Measurements from ENCODE around the gene ISG20L2.

The ISG20L2 gene

DNA sequence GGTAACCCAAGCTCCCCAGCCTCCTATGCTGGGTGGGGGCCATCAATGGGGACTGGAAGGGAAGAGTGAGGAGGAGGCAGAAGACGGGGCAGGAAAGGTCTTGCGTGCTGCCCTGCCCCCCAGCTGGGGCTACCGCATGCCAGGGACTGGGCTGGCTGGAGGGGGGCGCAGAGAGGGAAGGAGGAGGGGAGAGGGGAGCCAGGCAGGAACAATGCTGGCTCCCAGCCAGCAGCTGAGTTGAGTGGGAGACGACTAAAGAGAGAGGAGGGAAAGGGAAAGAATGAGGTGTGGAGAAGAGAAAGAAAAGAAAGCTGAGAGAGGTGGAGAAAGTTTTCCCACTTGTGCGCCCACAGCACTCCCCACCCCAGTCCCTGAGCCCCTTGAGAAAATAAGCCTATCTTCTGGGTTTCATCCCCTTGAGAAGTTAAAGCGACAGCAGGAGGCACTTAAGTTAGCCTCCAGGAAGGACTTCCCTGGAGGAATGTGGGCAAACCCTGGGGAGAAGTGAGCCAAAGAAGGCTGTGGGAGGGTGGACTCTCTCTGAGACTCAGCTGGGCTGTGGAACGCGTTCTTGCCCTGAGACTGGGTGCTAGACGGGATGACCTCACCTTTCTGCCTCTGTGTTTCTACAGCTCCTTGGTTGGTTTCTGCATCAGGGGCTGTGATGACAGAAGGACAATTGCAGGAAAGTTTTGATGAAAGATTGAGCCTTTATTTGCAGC lies 38.5 kb downstream of the ISG20L2 start:
- no peak for DNase-seq (ENCODE audit: low read depth)

DNA sequence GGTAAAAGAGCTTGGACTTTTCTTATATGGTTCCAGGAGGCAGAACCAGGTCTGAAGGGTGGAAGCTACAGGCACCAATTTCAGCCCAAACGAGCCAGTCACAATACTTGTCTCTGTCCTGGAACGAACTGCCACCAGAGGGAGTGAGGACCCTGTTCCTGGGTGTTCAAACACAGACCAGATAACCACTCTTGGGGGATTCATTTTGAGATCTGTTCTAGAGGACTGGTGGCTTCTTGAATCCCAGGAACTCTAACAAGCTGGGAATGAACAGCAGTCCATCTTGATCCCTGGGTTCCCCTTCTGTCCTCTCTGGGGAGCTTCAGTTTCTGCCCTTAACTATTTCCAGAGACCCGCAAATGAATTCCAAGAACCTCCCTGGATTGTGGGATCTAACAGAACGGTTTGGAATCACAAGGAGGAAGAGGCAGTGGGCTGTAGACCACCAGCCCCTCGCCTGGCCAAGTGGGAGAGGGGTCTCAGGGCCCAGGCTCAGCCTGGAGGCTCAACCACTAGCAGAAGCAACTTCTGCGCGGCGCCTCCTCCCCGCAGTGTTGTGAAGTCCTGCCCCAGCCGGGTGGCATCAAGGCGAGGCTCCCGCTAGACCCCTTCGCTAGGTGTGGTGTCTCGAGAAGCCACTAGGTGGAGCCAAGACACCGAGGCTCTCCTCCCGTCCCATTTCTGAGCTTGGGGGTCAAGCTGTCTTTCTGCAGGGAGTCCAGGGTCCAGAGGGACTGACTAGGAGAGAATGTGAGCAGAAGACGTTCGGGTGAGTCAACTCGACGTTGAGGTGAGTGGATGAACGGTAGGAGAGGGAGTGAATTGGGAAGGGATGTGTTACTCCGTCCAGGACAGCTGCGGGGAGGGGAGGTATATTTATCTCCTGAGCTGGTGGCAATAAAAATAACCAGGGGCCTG lies 39.3 kb downstream of the ISG20L2 start:
- peak; percentile 64 for DNase-seq (ENCODE audit: low read depth)

DNA sequence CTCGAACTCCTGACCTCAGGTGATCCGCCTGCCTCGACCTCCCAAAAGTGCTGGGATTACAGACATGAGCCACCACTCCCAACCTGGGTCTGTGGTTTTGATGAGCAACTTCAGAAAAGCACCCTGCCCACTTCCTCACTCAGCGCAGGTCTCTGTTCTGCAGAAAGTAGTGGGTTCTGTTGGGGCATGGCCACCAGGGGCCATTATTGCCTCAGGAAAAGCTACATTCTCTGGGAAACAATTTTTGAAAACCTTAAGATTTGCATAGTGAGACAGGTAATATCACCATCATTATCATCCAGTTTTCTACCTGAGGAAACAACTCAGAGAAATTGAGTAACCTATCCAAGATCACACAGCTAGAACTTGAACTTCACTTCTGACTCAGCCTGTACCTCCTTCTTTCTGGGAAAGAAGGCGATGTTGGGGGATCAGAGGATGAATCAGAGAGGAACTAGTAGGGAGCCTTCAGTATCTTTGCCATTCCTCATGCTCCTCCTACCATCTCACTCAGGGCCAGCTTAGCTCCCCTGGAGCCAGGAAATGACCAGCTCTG lies 44.3 kb downstream of the ISG20L2 start:
- DNase-seq (ENCODE audit: low read depth): no peak

DNA sequence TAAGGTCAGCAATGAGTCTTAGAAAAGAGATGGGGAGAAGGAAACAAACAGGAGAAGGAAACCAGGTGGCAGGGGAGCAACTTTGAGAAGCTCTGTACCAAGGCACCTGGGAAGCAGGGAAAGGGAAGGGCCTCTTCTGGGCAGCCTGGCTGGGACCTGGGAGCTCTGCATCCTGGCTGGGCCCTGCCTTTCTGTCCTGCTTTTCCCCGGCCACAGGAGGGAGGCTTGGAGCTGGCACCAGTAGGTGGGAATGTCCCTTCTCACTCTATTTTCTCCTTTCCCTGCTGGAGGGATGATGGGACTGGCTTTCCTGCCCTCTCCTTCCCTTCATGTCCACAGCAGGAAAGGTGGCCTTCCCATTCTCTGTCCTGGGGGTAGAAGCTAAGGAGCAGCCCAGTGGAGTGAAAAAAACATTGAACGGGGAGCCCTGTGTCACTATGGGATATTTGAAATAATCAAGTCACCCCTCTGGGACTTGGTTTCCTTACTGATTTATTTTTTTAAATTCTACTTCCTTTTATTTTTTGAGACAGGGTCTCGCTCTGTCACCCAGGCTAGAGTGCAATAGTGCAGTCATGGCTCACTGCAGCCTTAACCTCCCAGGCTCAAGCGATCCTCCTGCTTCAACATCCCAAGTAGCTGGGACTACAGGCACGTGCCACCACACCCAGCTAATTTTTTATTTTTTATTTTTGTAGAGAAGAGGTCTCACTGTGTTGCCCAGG lies 46.2 kb downstream of the ISG20L2 start:
- DNase-seq (ENCODE audit: low read depth): no peak

DNA sequence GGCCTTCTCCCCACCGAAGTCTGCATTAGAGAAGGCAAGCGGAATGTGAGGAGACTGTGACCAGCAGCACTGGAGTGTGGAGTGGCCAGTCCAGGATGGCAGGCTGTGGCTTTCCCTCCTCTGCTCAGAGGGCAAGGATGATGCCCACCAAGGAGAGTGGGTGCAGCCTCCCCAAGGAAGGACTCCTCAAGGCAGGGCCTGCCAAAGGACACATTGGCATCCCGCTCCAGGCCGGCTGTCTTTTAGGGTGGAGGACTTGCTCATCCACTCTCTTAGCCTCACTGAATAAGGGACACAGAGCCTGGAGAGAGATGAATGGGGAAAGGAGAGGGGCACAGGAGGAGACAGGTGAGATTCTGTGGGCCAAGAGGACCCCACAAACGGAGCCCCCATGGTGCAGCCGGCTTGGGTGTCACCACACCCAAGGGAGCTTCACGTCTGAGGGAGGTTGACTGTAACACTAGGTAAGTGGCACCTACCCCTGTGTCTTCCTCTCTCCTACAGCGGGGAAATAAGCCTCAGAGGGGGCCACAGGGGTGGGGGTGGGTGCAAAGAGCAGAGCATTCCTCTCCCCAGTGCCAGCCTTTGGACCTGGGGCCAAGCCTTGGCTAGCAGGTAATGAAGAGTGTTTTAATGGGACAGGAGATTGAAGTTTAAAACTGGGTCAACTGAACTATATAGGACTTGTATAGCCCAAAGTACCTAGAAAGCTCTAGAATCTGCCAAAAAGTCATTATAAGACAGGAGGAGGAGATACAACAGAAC lies 47.2 kb downstream of the ISG20L2 start:
- no peak for DNase-seq (ENCODE audit: low read depth)

DNA sequence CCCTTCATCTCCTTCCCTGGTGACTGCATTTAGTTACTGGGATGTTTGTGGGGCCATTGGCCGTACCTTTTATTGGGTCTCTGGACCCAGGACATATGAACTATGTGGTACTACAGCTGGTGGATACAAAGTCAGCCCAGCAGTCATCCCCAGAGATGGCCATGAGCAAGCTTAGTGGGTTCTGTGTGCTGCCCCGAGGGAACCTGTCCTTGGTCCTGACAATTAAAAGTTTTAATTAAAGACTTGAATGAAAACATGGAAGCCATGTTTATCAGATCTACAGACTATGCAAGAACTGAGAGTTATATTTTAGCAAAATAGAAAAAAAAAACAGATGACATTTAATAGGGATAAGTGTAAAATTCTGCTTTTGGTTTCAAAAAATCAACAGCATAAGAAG lies 48.5 kb downstream of the ISG20L2 start:
- no peak for DNase-seq (ENCODE audit: low read depth)

DNA sequence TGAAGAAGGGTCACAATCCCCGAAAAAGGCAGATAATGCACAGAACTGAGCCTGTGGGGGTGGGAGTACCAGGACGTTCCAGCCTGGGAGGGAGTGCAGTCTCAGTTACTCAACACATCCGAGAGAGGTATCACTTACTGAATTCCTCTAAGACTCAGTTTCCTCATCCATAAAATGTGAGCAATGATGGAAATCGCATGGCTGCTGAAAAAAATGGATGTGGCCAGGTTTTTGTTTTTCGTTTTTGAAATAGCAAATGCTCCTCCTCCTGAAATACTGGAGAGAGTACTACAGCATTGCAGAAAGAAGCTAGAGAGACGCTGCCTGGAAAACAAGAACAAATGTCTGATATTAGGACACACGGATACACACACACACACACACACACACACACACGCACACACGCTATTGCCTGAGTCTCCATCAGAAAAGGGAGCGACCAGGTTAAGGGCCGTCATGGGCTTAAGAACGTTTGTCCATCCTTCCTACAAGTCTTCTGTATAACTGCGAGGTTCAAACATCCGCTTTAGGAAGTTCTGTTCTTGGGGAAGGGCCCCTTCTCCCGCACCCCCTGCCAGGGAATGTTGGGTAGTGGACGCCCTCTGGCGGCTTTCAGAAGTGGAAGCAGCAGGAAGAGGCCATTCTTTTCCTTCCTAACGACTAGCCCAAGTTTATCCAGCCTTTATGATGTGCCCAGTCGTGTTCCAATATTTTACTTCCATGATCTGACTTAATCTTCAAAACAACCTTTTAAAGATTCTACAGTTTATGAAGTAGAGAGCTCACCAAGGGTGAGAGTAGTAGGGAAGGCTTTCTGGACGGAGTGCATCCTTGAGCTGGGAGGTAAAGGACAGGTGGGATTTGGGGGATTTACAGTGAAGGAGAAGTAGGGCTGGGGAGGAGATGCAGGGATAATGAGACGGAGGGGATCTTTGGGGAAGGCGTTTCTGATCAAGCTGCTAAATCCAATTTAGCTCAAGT lies 50.7 kb downstream of the ISG20L2 start:
- DNase-seq (ENCODE audit: low read depth): no peak

DNA sequence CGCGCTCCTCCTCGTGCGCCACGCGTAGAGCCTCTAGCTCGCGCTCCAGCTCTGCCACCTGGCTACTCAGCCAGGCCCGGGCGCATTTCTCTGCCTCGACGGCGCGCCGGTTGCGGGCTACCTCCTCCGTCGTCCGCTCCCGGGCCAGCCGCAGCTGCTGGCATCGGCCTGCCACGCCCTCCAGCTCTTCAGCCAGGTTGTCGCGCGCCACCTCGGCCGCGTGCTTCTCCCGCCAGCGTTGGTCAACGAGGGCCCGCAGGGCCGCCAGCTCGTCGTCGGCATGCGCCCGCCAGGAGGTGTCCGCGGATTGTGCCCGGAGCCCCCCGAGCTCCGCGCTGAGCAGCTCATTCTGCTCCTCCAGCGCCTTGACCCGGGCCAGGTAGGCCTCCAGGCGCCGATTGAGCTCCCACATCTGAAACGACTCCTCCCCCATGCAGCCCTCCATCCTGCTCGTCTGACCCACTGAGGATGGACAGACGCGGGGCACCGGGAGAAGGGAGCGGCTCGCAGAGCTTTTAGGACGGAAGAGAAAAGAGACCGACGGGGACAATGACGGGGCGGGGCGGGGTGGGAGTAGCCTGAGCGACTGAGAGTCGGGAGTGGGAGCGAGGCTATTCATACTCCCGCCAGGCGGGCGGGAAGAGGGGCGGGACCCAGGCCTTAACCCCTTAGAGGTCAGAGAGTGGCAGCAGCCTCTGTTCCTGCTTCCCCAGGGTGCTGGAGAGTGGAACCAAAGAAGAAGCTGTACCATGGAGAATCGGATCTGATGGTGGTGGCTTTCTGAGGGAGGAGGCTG lies 51.5 kb downstream of the ISG20L2 start, which contains the start of gene NES:
NES (minus strand) TSS at position 588 of the 796 bp plus-strand sequence; CDS start at position 445, 143 bp downstream.
- DNase-seq (ENCODE audit: low read depth): no peak

DNA sequence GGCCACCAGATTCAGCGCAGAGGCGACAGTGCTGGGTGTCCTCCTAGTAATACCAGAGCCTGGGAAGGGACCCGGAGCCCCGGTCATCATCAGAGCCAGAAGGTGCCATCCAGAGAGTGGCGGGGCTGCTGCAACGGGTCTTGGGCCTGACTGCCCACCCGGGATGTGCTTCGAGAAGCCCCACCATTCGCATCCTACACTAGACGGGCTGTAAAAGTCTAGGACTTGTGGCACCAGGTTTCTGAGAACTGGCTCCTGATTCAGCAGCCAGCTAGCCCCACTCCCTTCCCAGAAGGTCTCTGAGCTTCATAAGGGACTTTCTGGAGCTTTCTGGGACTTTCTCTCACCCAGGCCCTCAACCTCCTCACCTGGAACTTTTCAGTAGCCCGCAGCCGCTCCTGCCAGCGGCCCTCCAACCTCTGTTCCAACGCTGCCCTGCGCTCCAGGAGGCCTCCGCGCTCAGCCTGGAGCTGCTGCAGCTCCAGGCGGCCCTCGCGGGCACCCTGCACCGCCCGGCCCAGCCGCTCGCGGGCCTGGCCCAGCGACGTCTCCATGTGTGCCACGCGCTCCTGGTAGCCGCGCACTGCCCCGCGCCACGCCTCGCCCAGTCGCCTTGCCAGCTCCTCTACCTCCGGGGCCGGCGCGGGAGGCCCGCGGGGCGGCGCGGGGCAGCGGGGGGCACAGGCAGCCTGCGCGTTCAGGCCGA lies 52.3 kb downstream of the ISG20L2 start:
- DNase-seq (ENCODE audit: low read depth): no peak

DNA sequence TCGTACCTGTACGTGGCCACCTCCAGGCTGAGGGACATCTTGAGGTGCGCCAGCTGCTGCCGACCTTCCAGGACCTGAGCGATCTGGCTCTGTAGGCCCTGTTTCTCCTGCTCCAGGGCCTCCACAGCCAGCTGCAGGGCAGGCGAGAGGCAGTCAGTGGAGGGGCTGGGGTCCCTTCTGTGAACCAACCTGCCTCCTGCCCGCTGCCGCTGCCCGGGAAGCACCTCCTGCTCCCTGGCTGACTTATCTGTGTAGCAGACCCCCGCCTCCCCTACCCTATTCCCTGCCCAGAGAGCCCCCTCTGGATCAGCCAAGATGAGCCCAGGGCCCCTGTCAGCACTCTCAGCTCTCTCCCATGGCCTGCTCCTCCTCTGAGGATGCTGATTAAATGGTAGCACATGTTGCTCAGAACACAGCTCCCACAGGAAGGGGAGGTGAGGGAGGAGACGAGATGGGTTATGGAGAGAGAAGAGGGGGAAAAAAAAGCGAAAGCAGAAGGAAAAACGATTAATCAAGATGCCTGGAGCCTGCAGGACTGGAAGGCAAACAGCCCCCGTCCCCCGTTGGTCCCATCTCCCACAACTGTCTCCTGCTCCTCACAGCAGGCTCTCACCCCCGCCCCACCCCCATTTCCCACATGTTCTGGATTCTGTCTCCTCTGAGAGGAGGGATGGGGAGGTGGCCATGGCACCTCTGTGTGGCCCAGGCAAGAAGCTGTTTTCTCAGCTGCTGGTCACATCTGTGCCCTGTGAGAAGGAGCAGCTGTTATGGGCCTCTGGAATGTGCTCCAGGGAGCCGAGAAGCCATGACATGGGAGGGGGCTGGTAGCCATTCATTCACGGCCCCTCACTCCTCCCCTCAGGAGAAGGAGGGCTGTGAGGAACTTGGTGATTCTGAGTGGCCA lies 53.1 kb downstream of the ISG20L2 start:
- DNase-seq (ENCODE audit: low read depth): no peak

DNA sequence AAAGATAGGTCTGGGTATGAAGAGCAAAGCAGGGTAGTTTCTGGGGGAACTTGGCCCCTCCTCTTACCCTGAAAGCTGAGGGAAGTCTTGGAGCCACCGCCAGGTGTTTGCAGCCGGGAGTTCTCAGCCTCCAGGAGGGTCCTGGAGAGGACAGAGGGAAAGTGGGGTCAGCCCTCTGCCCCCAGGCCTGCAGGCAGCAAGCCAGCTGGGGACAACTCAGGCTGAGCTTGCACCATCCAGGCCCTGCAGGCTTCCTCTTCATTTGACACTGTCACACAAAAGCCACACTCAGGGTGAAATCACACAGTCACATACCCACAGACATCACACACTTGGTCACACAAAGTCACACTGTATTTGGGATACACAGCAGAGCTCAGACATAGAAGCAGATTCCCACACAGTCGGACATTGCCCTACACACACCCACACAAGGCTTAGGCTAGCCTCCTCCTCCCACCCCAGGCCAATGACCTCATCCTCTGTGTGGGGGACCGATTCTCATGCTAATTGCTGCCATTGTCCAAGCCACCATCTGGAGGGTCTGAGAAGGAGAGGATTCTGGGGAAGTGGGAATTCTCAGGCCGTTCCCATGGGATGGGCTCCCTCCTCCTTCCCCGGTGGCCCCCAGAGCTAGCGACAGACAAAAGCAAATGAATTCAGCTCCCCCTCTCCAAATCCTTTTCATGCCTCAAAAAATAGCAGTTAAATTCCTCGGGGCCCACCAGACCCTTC lies 55.0 kb downstream of the ISG20L2 start:
- no peak for DNase-seq (ENCODE audit: low read depth)
